Fibroblast of peridontal ligament (primary cell): ENCODE measurements around the gene TGFBR1.
"Not testable (repeated sequence)": the region's sequence is repeated elsewhere in the genome, so short reads cannot be mapped to it uniquely, and the experiment has no call there.

Experiments used
- DNase-seq: peaks from one replicate; pipeline ENCODE4 v3.0.0-alpha.2; 2010; ENCODE audit errors: extremely low read depth

TGFBR1 gene

DNA sequence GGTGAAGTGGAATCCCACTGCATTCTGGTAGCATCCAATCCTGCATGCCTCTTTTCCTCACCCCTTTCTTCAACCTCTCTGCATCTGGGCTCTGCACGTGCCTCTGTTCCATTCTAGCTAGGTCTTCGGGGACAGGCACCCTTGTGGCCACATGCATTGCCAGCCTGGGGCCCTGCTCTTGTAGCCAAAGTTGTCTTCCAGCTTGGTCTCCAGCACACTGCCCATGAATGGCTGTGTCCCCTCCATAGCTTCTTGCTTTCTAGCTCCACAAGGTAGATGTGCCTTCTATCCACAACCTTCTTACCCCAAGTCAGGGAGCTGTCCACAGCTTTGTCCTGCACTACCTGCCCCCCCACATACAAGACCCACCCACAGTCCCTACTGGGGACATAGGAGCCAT is 84.3 kb downstream of the TGFBR1 start:
- no peak for DNase-seq

DNA sequence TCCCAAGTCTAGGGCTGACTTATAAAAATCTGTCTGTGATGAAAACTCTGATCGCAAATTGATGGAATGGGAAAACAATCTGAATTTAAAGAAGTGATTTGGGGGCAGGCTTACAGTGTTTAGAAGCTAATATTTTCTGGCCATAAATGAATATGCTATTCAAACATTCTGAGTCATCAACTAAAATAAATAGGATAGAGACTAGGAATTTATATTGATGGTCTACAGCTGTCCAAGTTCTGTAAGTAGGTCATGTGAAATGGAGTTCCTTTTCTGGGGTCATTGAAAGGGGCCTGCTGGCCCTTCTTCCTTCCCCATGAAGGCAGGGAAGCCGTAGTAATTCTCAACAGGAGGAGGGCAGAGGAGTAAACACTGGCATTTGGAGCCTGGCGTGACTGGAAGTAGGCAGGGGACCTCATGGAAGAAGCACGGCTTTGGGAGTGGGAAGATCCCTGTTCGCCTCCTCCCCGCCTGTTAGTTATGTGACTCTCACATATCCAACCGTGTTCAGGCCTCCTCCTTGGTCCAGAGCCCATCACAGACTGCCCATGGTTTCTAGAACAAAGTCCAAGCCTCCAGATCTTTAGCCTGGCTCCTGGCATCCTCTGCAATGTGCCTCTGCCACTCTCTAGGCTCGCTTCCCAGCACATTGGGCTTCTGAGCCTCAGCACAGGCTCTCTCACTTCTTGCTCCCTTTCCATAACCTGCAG is 85.1 kb downstream of the TGFBR1 start:
- DNase-seq: peak; percentile 15

DNA sequence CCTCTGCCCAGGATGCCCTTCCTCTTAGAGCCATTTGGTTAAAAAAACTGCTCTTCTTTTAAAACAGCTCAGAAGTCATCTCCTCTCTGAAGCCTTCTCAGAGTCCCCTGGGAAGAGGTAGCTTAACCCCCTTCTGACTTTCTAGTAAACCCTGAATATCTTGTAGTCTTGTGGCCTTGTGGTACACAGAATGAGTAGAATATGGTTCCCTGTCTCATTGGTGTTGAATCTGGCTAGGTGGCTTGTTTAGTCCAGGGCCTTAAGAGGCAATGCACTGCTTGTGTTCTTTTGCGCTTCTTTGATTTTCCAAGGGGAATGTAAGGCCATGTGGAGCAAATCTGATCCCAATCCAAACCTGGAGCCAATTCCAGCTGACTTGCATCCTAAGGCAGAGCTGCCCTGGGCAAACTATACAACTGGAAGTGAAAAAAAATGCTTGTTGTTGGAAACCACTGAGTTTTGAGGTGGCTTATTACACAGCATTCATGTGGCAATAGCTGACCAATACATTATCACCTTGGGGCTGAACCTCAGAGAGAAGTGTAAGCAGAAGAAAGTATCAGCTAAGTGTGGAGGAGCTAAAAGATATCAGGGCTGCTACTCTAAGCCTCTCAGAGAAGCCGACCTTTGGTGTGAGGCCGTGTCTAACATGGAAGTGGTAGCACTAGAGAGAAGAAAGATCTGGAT is 85.8 kb downstream of the TGFBR1 start:
- DNase-seq: no peak

DNA sequence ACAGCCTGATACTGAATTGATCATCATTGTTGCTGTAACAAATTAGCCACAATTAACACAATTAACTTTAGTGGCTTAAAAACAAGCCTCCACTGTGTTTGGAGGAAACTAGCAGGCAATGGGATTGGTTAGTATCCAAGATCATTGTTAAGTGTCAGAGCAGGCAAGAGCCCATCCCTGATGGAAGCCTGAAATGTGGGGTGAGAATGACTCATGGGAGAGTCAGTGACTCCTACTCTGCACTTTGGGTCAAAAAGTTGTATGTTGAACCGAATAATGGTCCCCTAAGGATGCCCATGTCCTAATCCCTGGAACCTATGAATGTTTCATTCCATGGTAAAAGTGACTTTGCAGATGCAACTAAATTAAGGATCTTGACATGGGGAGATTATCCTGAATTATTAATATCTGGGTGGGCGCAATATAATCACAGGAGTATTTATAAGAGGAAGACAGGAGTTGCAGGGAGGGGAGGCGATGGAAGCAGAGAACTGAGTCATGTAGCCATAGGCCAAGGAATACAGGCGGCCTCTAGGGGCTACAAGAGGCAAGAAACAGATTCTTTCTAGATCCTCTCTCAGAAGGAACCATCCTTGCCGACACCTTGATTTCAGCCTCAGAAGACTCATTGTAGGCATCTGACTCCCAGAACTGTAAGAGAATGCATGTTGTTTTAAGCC is 88.0 kb downstream of the TGFBR1 start:
- no peak for DNase-seq

DNA sequence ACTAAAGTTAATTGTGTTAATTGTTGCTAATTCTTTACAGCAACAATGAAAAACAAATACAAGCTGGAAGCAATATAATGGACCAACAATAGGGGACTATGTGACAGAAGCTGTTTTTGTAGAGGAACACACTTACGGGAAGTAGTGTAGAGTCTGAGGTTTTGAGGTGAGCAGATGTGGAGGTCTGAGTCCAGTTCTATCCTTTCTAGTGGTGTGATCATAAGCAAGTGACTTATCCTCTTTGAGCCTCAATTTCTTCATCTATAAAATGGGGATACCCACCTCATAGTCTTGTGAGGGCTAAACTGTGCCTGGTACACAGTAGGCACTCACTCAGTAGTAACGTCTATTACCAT is 88.5 kb downstream of the TGFBR1 start:
- no peak for DNase-seq

DNA sequence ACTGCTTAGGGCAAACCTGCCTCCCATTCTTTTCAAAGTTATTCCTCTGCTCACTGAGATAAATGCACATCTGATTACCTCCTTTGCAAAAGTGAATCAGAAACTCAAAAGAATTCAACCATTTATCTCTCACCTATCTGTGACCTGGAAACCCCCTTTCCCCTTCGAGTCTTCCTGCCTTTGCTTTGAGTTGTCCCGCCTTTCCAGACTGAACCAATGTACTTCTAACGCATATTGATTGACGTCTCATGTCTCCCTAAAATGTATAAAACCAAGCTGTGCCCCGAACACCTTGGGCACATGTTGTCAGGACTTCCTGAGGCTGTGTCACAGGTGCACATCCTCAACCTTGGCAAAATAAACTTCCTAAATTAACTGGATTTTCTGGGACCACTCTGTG is 91.6 kb downstream of the TGFBR1 start:
- not testable (repeated sequence) for DNase-seq

DNA sequence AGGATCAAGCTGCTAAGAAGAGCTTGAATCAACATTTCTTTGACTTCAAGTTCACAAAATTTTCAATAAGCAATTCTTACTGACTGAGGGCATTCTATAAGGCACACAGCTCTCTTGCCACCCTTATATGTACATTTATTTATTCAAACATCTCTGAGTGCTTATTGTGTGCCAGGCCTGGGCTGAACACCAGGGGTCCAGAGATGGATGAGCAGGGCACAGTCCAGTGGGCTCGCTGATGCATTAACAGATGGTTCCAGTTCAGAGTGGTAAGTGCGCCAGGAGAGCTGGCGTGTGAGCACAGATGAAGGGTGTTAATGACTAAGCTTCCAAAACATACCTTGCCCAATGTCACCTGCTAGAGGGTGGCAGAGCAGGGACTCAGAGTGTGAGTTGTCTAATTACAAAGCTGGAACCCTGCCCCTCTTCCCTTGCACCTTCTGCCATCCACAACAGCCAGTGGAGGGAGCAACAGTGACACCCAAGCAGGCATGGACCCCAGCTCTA is 92.3 kb downstream of the TGFBR1 start:
- no peak for DNase-seq

DNA sequence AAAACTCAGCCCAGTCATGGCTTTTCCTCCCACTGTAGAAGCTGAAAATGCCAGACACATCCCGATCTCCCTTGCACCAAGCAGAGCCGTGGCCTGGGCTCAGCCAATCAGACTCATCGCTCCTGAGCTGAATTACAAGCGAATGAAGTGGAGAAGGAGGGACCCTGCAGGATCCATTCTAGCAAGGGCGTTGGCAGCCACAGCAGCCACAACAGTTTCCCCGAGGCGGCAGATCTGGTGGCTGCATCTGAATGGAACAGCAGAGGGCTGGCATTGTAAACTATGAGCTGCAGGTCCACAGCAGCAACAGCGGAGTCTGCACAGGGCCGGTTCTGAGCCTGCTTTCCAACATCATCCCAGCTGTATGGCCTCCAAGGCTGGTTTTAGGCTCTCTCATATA is 93.1 kb downstream of the TGFBR1 start:
- no peak for DNase-seq

DNA sequence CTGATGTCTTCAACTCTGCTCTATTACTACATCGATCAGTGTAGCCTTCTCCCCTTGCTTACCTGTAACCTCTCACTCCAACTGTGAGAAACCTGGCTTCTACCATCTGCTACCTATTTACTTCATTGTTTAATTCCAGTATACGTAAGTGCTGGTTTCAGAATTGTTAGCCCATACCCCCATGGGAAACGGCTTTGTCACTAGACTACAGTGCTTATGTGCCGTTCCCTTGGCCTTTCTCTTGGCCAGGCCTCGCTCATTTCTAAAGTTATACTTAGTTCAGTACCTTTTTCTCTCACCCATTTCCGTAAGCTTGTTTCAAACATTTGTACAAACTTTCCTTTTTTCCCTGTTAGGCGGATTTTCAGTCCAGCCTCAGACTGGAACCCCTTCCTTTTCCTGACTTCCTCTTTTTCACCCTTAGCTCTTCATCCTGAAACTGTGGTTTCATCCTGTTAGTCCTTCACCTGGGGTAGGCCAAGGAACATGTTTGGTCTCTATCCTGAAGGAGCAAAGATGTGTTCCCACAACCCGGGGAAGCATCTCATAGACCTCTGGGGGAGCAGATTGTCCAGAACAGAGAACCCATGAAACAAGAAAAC is 95.1 kb downstream of the TGFBR1 start:
- DNase-seq: no peak

DNA sequence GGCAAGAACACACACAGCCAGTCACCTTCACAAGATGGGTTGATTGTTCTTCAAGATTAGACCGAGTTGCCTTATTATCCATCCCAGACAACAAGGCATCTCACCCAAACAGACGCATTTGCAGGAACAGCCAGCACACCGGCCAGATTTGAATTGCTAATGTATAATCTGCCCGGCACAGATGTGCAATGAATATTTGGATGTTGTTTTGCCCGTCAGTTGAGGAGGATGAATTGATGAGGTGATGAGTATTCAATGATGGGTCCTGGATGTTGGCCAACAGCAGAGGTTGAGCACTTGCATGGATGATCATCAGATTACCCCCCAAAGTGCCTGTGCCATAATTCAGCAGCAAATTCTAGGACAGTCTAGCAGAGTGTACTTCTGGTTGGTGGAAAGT is 96.7 kb downstream of the TGFBR1 start:
- DNase-seq: no peak
